ENCODE data around the gene ZNF672.
"Not testable (repeated sequence)": the region's sequence is repeated elsewhere in the genome, so short reads cannot be mapped to it uniquely, and the experiment has no call there.

The ZNF672 gene

DNA sequence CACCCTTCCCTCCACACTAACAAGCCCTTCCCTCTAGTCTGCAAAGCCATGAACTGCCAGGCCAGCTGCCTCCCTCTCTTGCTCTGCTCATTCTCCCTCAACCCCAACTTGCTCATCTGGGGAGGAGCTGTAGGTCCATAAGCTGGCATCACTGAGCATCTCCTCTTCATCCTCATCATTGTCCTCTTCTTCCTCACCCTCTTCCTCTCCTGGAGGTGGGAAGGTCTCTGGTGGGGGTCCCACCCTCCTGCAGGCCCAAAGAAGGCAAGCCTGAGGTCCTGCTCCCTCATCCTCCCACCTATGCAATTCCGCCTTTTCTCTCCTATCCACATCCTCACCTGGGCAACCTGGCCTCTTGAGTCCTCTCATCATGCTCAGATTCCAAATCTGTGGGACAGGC, 18.2 kb downstream of the ZNF672 start:
- no peak for DNase-seq (ENCODE audit: low read depth)

DNA sequence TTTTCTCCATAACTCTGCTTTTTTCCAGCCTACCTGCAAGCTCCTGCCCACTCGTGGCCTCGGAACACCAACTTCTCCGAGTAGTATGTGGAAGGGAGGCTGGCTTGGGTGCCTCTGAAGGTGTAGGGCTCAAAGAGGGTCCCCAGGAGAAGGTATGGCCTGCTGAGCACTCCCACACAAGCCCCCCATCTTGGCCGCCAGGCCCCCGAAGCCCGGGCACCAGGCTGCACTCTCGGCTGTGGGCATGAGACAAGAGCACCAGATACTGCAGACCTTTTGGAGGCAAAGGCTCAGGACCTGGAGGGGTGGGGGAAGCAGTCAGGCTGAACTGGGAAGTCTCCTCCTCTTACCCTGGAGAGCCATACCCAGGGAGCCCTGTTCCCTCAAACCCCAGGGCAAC, 19.2 kb downstream of the ZNF672 start:
- DNase-seq (ENCODE audit: low read depth) = no peak

DNA sequence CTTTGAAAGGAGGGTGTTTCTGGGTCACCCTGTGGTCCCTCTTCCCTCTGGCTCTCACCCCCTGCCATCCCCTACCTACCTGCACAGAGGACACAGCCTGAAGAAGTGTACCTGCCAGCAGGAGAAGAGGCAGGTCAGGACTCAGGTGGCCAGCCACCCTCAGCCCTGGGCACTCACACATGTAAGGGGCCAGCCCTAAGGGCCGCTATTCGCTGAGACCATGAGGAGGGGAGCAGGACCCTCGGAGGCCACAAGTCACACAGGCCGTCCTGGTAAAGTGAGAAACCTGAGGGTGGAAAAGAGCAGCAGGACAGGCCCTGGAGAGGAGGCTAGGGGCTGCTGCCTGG, 19.7 kb downstream of the ZNF672 start:
- DNase-seq (ENCODE audit: low read depth) = no peak

DNA sequence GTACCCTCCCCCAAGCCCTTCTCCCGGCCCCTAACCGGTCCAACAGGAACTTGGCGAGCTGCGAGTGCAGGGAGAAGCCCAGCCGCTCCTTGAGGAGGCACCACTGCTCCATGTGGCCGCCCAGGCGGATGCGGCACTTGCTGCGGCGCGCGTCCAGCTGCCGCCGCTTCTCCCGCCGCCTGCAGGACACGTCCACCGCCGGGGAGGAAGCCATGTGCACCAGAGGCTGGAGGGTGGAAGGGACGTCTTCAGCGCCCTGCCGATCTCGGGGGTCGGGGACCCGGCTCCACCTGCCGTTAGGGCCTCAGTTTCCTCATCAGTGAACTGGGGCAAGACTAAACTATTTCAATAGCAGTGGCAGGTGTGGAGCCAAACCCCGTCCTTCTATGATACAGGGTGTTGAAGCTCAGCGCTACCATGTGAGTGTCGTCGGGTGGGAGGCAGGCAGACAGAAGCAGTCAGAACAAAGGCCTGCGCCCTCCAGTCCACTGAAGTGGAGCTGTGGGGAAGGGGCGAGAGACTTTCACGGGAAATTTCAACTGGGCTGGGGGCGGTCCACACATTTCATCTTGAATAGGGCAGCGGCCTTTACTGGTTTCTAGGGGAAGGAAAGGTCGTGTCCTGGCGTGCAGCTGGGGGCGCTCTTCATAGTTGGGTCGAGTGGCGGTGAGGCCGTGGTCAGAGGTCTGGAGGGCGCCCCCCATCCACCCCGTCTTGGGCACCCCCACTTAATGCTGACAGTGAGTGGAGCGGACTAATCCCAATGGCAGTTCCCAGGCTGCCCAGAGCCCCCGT, 20.3 kb downstream of the ZNF672 start:
- DNase-seq (ENCODE audit: low read depth) = no peak

DNA sequence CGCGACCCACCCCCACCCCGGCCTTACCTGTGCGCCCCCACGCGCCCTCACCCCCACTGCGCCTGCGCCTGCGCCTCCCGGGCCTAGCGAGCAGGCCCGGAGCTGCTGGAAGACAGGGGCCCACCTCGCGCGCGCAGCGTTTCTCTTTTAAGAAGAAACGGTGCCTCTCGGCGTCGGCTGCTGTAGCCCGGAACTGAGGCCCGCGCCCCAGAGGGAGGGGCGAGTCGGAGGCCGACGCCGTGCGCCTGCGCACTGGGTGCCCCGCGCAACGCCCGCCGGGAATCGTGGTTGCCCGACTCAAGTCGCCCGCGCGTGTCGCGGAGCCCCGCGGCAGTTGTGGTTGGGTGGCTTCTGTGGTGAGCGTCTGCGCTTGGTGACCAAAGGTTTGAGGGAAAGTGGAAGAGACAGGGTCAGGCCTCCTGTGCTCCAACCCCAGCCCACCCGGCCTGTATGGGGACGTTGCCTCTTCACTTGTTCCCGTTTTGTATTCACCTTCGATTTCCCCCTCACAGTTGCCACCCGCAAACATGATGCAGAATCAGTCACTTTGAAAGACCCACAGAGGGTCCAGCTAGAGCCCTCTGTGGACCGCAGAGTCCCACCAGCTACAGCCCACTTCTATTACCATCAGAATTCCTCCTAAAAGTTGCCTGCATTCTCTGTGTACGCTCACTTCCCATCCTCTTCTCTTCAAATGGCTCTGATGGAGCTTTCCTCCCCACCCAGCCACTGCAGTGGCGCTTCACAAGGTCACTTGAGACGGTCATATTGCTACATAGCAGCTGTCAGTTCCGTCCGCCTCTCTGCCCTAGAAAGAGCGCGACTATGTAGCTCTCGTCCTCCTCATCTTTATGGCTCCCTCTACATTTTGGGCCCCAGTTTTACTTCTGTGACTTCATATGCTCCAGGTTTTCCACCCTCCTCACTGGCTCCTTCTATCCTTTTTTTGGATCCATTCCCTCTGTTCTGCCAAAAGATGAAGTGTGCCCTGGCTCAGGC, 21.2 kb downstream of the ZNF672 start, which contains the start of gene ZNF692:
Gene ZNF692, minus strand, starts transcription at position 195 of the 999 bp plus-strand sequence. CDS start 776 bp downstream, outside the sequence.
- DNase-seq (ENCODE audit: low read depth) = peak; percentile 90

DNA sequence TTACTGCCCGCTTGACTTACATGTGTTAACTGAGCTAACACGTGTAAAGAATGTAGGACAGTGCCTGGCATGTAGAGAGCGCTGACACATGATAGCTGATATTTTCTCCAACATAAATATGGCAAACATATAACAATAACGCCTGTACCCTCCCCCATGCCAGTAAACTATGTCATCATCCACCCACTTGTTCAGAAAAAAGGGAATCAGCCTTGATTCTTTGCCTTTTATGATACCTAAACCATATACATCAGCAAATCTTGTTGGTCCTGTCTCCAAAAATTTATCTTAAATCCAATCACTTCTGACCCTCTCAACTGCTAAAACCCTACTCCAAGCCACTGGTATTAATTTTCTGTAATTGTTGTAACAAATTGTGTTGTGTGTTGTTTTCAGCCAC, 22.0 kb downstream of the ZNF672 start:
- no peak for DNase-seq (ENCODE audit: low read depth)

DNA sequence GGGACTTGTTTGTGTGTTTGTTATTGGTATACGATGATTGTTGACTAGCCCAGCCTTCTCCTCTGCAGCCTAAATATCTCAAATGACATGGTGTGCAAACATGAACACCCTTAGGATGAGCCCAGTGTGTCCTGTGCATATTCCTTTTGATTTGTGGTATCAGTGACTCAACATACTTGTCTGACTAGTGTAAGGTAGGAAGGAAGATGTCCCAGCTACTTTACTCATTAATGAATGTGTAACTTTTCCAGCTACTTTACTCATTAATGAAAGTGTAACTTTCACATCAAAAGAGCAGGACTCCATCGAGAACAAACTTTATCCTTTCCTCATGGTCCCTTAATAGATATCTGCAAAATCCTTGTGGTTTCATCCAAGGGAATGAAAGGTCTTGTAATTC, 23.6 kb downstream of the ZNF672 start:
- no peak for DNase-seq (ENCODE audit: low read depth)

DNA sequence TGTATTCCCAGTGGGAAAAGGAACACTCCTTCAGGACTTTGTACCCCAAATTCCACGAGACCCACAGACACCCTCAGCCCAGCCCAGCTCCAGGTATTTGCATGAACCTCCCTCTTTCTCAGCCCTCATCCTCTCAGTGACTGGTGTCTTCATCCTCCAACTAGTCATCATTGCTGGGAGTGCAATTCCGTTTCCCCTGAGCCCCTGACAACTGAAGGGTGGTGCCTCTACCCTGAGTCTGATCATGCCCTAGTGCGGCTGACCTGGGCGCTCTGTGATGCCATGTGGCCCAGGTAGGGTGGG, 24.6 kb downstream of the ZNF672 start:
- no peak for DNase-seq (ENCODE audit: low read depth)

DNA sequence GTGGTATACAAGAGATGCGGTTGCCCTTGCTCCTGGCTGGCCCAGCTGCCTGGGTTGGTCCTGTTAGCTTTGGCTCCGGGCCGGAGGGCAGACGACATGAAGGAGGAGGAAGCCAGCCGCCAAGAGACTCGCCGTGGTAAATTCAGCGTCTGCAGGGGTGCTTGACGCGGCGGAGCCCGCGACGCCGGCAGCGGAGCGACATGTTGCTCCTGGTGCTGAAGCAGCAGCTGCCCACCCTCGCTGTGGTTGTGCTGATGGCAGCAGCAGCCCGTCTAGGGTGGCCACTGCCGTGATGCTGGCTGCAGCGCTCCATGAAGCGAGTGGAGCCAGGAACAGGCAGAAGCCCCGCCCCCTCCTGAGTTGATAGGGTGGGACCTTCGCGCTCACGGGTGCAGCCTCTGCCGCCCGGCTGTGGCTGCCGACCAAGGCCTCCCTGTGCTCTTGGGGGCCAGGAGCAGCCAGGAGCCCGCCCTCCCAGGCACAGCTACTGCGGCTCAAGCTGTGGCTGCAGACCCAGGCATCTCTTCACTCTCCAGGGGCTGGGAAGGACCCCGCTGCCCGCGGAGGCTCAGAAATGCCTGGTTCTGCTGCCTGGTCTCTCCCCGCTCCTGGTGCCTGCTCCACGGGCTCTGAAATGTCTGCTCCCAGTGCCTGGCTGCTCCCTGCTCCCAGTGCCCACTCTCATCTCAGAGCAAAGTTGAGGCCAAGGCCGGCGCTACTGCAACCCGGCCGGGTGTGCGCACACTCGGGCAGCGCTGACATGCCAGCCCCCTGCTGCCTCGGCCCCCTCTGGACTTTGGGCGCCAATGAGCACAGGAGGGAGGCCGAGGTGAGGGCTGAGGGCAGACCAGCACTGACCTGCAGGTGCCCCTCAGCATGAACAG, 25.2 kb downstream of the ZNF672 start:
- DNase-seq (ENCODE audit: low read depth) = peak; percentile 50

DNA sequence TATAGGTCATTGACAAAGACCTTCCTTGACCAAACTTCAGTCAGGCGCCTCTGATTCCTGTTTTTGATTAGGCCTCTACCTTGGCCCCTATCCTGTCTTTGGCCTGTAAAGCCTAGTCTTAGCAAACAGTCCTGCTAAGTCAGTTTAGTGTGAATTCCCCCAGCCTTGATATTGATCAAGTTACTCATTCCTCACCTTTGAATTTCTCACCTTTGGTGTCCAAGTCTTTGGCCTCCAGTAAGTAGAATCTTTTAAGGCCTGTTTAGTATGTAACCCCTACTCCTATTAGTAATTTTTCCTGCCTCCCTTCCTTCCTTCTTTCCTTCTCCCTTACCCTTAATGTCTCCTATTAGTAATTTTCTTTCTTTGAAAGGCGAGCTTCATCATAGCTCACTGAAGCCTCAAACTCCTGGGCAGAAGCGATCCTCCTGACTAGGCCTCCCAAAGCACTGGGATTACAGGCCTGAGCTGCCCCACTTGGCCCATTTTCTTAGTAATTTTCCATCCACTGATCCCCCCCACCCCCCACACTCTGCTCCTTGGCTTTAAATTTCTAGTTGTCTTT, 33.9 kb downstream of the ZNF672 start:
- no peak for DNase-seq (ENCODE audit: low read depth)

DNA sequence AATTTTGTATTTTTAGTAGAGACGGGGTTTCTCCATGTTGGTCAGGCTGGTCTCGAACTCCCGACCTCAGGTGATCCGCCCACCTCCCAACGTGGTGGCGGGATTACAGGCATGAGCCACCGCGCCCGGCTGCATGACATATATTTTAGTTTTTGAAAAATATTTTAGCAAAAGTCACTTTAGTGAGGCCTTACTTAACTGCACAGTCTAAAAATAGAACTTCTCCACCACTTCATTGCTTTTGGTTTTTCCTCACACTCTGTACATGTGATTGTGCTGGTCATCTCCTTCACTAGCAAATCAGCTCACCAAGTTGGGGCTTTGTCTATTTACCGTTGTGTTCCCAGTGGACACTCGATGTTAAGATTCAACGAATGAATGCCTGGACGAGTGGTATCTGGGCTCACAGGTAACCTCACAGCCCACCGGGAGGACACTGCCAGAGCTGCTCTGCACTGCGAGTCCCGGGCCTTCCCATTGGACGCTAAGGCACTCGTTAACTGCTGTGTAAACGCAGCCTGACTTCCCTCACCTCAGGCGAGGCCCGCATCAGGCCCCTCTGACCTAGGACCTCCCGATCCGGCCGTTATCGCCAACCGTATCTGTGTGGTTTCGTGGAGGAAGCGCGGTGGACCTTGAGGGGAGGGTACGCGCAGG, 34.9 kb downstream of the ZNF672 start:
- DNase-seq (ENCODE audit: low read depth) = peak; percentile 36

DNA sequence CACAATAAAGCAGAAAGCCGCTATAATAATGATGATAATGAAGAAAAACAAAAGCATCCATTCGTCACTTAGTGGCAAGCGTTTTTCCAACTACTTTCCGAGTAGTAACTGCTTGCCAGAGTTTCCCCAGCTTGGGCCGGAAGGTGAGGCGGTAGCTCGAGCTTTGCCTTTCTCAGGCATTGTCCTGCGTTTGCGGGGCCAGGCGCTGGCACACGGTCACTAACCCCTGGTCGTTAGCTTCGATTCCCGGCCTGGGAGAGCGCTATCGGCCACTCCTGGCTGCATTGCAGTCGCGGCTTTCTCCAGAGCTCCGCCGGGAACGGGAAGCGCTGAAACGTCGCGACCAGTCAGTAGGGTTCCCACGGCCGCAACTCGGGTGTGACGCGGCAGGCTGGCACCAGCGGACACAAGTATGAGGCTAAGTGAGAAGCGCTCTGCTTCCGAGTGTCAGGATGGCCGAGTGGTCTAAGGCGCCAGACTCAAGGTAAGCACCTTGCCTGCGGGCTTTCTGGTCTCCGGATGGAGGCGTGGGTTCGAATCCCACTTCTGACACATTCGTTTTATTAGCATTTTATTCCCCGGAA, 35.5 kb downstream of the ZNF672 start:
- peak; percentile 98 for DNase-seq (ENCODE audit: low read depth)

DNA sequence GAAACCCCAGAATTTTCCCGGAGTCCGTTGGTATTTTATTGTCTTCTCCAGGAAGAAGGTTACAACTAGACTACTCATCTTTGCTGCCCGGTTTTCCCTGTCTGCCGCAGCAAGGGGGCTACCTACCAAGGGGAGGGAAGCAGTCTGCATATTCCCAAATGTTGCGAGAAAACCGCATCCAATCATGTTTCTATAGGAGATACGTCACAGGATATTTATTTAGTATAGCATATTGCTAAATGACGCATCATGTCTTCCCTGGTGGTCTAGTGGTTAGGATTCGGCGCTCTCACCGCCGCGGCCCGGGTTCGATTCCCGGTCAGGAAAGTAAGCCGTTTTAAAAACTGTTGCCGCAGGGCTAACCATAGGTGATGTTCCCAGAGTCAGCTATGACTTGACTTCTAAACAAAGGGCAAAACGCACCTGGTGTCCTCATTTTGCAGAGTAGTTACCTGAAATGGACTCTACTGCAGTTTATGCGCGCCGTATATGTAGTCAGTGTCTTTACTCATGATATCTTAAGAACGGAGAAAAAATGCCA, 36.0 kb downstream of the ZNF672 start:
- peak; percentile 66 for DNase-seq (ENCODE audit: low read depth)

DNA sequence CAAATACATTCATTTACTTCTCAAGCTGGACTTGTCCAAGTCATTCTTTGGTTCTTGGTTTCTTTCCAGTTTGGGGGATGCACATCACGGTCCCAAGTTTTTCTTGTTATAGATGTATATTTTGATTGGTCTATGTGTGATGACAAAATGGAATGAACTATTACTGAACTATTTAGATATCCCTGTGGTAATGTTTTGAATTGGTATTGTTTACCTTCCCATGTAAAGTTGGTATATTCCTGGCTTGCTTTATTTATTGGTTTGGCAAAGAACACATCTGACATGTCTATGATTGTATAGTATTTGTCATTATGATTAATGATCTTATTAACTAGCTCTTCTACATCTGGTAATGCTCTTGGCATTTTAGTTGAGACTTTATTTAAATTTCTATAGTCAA, 43.2 kb downstream of the ZNF672 start:
- no peak for DNase-seq (ENCODE audit: low read depth)

DNA sequence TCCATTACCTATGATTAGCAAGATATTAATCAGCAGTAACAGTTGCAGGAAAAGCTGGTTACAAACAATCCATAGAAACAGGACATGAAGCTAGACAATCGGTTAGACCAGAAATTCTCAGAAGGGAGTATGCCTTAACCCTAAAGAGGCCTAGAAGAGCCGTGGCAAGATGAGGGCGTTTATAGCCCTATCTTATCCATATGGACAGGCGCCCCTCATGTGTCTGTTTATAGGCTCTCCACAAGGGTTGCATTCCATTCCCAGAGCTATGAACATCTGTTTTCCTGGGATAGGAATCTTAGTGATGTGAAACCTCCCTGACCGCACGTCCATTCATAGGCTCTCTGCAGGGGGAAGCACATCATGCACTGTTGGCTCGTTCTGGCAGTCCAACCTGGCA, 44.4 kb downstream of the ZNF672 start:
- DNase-seq (ENCODE audit: low read depth) = not testable (repeated sequence)

DNA sequence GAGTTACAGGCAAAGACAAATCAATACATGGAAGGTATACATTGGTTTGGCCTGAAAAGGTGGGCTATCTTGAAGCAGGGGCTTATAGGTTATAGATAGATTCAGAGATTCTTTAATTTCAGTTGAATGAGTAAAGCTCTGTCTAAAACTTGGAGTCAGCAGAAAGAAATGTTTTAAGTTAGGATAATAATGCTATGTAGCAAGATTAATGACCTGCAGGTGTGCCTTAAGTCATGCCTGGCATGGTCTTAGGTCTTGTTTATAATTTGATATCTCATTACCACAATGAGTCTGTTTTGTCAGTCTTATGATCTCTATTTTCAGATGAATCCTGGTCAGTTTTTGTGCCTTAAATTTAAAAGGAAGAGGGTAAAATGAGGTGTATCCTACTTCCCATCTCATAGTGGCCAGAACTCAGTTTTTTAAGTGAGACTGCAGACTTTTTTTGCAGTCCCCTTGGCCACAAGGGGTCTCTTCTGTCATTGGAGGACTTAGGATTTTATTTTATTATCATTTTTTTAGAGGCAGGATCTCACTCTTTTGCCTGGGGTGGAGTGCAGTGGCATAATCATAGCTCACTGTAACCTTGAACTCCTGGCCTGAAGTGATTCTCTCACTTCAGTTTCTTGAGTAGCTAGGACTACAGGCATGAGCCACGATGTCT, 46.7 kb downstream of the ZNF672 start:
- no peak for DNase-seq (ENCODE audit: low read depth)

DNA sequence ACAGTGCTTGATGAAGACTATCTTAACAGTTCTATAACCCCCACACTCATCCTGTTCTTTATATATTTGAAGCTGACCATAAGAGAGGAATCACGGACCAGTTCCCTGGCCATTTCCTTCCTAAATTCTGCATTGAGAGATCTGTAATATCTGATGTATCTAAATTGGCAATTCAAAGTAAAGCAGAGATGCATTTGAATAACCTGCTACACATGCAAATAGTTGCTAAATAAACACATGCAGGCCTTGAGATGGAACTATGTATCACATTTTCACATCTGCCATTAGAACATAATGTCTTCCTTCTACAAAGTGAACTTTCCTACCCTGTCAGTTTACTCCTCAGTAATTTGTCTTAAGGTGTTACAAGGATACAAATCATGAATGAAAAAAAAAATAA, 47.6 kb downstream of the ZNF672 start:
- DNase-seq (ENCODE audit: low read depth) = no peak

DNA sequence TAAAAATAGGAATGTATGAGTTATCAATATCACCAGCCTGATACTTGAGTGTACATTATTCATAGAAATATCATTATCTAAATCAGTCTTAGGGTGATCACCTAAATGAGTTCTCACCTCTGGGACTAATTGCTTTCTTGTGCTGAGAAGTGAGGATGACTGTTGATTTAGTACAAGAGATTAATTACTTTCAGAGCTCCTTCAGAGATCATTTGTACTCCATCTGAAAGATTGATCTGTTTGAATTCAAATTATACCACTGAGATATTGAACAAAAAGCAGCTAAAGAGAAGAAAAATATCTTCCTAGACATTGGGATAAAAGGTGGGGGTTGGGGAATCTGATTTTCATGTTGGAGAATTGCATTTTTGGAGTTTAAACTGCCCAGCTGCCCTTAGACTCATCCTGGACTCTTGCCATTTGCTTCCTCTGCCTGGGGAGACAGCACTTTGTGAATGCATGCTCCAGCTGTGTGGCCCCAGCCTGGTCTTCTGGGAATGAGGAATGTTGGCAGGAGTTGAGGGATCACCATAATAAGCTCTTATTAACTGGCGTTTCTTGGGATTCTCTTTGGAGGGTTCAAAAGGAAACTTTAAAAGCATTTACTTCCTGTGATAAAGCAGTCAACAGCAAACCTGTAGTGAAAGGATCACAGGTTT, 48.3 kb downstream of the ZNF672 start:
- no peak for DNase-seq (ENCODE audit: low read depth)

DNA sequence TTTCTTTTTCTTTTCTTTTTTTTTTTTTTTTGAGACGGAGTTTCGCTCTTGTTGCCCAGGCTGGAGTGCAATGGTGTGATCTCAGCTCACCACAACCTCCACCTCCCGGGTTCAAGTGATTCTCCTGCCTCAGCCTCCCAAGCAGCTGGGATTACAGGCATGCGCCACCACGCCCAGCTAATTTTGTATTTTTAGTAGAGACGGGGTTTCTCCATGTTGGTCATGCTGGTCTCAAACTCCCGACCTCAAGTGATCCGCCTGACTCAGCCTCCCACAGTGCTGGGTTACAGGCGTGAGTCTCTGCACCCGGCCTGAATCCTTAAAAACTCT, 51.9 kb downstream of the ZNF672 start:
- DNase-seq (ENCODE audit: low read depth) = not testable (repeated sequence)
